Fibroblast of pulmonary artery (primary cell): ENCODE results near the gene STEAP3.

Experiments
- DNase-seq: peaks from one replicate; pipeline ENCODE4 v3.0.0-alpha.2; 2010; ENCODE audit warnings: low read depth
- H3K4me3 ChIP-seq: replicated peaks from 2 replicates; pipeline ENCODE4 v1.5.1; 2011; ENCODE audit warnings: low read depth, mild to moderate bottlenecking, control low read depth, low read length, moderate library complexity
- TF ChIP-seq, protein P1 (sequence below): IDR thresholded peaks from 2 replicates; pipeline ENCODE4 v1.5.1; 2011; ENCODE audit warnings: mild to moderate bottlenecking, control low read depth, low read length, inconsistent platforms; ENCODE audit errors: missing control alignments

STEAP3 gene

GRCh38 chr2:119245841-119246230 is 22.2 kb downstream of the STEAP3 start:
- no peak overlapping the region for H3K4me3 ChIP-seq
- TF ChIP-seq, protein P1, sequence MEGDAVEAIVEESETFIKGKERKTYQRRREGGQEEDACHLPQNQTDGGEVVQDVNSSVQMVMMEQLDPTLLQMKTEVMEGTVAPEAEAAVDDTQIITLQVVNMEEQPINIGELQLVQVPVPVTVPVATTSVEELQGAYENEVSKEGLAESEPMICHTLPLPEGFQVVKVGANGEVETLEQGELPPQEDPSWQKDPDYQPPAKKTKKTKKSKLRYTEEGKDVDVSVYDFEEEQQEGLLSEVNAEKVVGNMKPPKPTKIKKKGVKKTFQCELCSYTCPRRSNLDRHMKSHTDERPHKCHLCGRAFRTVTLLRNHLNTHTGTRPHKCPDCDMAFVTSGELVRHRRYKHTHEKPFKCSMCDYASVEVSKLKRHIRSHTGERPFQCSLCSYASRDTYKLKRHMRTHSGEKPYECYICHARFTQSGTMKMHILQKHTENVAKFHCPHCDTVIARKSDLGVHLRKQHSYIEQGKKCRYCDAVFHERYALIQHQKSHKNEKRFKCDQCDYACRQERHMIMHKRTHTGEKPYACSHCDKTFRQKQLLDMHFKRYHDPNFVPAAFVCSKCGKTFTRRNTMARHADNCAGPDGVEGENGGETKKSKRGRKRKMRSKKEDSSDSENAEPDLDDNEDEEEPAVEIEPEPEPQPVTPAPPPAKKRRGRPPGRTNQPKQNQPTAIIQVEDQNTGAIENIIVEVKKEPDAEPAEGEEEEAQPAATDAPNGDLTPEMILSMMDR = no peak
- no peak for DNase-seq

- DNase-seq = no peak
- TF ChIP-seq, protein P1 = no peak
- H3K4me3 ChIP-seq = no peak overlapping the region
Measured at GRCh38 chr2:119246884-119247843, 23.5 kb downstream of the STEAP3 start.

DNA sequence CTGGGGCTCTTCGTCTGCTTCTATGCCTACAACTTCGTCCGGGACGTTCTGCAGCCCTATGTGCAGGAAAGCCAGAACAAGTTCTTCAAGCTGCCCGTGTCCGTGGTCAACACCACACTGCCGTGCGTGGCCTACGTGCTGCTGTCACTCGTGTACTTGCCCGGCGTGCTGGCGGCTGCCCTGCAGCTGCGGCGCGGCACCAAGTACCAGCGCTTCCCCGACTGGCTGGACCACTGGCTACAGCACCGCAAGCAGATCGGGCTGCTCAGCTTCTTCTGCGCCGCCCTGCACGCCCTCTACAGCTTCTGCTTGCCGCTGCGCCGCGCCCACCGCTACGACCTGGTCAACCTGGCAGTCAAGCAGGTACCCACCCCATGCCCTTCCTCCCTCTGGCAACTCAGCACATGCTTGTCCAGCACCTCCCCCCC is 24.2 kb downstream of the STEAP3 start:
- TF ChIP-seq, protein P1 = no peak
- no peak for DNase-seq

DNA sequence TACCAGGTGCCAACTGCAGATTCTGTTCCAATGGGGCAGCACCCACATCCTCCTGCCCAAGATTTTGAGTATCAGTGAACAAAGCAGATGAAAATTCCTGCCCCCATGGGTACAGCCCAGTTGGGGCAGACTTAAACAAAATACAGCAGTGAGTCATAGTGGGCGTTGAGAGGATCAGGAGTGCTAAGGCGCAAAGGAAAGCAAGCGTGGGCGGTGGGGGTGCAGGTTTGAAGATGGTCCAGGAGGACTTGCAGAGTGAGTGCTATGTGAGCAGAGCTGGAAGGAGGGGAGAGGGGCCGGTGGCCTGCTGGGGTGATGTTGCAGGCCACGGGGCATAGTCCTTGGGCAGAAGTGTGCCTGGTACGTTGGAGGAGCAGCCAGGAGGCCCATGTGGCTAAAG is 24.7 kb downstream of the STEAP3 start:
- no peak overlapping the region for H3K4me3 ChIP-seq
- TF ChIP-seq, protein P1 = no peak
- DNase-seq = peak; percentile 71

More for the DNA sequence above, 24.2 kb downstream of the STEAP3 start:
- no peak overlapping the region for H3K4me3 ChIP-seq

- H3K4me3 ChIP-seq = no peak overlapping the region
- TF ChIP-seq, protein P1 = no peak
- DNase-seq = no peak
Measured at GRCh38 chr2:119248751-119249150, 25.1 kb downstream of the STEAP3 start.

DNA sequence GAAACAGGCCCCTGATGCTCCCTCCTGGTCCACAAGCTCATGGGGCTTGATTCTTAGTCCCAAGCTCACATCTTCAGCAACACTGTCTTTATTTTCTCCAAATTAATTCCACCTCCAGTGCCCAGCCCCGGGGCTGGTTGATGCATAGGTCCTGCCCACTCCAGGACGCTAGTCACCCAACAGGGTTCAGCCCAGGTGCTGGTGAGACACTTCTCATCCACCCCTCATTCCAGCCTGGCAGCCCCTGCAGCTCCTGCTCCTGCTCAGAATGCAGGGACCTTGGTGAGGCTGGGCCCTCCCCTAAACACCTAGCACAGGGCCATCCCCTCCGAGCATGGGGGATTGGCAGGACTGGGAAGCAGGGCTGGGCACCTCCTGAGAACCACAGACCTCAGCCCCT is 25.7 kb downstream of the STEAP3 start:
- no peak for DNase-seq
- no peak overlapping the region for H3K4me3 ChIP-seq
- TF ChIP-seq, protein P1 = no peak
